DND-41 (cell line): Measurements from ENCODE around the gene XCR1.

Experiments used
- EZH2 ChIP-seq: IDR thresholded peaks from 3 replicates; pipeline ENCODE4 v1.6.1; 2012; ENCODE audit warnings: borderline replicate concordance, low read depth, mild to moderate bottlenecking, moderate library complexity, low read length, inconsistent platforms; ENCODE audit not compliant: severe bottlenecking
- TF ChIP-seq, protein P1 (sequence below): IDR thresholded peaks from 2 replicates; pipeline ENCODE4 v1.5.1; 2012; ENCODE audit warnings: borderline replicate concordance, low read length, moderate library complexity, mild to moderate bottlenecking; ENCODE audit not compliant: poor library complexity, severe bottlenecking; ENCODE audit errors: extremely low read depth

- TF ChIP-seq, protein P1, sequence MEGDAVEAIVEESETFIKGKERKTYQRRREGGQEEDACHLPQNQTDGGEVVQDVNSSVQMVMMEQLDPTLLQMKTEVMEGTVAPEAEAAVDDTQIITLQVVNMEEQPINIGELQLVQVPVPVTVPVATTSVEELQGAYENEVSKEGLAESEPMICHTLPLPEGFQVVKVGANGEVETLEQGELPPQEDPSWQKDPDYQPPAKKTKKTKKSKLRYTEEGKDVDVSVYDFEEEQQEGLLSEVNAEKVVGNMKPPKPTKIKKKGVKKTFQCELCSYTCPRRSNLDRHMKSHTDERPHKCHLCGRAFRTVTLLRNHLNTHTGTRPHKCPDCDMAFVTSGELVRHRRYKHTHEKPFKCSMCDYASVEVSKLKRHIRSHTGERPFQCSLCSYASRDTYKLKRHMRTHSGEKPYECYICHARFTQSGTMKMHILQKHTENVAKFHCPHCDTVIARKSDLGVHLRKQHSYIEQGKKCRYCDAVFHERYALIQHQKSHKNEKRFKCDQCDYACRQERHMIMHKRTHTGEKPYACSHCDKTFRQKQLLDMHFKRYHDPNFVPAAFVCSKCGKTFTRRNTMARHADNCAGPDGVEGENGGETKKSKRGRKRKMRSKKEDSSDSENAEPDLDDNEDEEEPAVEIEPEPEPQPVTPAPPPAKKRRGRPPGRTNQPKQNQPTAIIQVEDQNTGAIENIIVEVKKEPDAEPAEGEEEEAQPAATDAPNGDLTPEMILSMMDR = no peak
- TF ChIP-seq EZH2 = no peak
Observed at GRCh38 chr3:45985532-45986302, 41.6 kb downstream of the XCR1 start.
